ENCODE results near the gene MED9.

MED9 gene

DNA sequence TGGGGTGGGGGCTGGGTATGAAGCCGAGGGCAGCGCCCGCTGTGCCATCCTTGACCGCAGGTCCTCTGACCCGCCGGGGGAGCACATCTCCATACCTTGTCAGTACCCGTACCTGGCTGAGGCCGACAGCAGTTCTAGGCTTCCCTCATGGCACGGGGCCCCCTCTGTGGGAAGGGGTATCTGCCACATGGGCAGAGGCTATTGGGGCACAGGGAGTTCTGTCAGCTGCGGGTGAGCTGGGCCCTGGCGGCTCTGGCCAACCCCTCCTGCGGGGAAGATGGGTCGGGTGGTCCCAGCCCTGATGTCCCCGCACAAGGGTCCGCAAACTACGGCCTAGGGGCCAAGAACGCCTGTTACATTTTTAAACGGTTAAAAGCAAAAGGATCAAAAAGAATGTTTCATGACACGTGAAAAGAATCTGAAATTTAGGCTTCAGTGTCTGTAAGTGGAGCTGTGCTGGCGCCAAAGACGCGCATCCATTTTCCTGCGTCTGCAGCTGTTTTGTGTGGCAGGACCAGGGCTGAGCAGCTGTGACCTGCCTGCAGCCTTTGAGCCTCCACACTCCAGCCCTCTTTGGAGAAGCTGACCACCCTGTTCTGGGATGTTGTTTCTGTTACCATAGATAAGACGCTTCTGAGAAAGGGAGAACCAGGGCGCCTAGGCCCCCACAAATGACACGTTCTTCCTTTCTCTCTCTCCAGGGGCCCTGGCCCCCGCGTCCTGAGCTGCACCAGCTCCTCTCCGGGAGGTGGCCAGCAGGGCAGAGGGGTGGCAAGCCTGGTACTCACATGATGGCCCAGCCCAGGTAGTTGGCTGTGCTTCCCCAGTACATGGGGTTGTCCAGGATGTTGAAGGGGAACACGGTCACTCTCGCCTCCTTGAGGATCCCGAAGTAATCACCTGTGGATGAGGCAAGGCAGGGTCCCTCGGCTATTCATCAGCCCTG is 32.1 kb downstream of the MED9 start:
- no peak for TF ChIP-seq TEAD4 (IDR thresholded peaks at IDR 0.05)
- no peak for TF ChIP-seq EP300 (IDR thresholded peaks at IDR 0.05; ENCODE audit: borderline replicate concordance)
- TF ChIP-seq CREB1 (IDR thresholded peaks at IDR 0.05; ENCODE audit: low read depth): no peak
- TF ChIP-seq, protein P1, sequence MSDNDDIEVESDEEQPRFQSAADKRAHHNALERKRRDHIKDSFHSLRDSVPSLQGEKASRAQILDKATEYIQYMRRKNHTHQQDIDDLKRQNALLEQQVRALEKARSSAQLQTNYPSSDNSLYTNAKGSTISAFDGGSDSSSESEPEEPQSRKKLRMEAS (IDR thresholded peaks at IDR 0.05): no peak
- TF ChIP-seq ZBTB7A (IDR thresholded peaks at IDR 0.05; ENCODE audit: low read depth): no peak
- TF ChIP-seq, protein P2, sequence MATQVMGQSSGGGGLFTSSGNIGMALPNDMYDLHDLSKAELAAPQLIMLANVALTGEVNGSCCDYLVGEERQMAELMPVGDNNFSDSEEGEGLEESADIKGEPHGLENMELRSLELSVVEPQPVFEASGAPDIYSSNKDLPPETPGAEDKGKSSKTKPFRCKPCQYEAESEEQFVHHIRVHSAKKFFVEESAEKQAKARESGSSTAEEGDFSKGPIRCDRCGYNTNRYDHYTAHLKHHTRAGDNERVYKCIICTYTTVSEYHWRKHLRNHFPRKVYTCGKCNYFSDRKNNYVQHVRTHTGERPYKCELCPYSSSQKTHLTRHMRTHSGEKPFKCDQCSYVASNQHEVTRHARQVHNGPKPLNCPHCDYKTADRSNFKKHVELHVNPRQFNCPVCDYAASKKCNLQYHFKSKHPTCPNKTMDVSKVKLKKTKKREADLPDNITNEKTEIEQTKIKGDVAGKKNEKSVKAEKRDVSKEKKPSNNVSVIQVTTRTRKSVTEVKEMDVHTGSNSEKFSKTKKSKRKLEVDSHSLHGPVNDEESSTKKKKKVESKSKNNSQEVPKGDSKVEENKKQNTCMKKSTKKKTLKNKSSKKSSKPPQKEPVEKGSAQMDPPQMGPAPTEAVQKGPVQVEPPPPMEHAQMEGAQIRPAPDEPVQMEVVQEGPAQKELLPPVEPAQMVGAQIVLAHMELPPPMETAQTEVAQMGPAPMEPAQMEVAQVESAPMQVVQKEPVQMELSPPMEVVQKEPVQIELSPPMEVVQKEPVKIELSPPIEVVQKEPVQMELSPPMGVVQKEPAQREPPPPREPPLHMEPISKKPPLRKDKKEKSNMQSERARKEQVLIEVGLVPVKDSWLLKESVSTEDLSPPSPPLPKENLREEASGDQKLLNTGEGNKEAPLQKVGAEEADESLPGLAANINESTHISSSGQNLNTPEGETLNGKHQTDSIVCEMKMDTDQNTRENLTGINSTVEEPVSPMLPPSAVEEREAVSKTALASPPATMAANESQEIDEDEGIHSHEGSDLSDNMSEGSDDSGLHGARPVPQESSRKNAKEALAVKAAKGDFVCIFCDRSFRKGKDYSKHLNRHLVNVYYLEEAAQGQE (IDR thresholded peaks at IDR 0.05; ENCODE audit: low read depth): no peak
- no peak for TF ChIP-seq FOXM1 (IDR thresholded peaks at IDR 0.05; ENCODE audit: borderline replicate concordance, low read depth)
- TF ChIP-seq, protein P3, sequence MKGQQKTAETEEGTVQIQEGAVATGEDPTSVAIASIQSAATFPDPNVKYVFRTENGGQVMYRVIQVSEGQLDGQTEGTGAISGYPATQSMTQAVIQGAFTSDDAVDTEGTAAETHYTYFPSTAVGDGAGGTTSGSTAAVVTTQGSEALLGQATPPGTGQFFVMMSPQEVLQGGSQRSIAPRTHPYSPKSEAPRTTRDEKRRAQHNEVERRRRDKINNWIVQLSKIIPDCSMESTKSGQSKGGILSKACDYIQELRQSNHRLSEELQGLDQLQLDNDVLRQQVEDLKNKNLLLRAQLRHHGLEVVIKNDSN (IDR thresholded peaks at IDR 0.05): no peak
- TF ChIP-seq CEBPB (IDR thresholded peaks at IDR 0.05): no peak
- TF ChIP-seq EGR1 (IDR thresholded peaks at IDR 0.05): no peak
- no peak for TF ChIP-seq NFIC (IDR thresholded peaks at IDR 0.05)
- TF ChIP-seq TCF12 (IDR thresholded peaks at IDR 0.05; ENCODE audit: low read depth): no peak
- no peak for TF ChIP-seq TAF1 (IDR thresholded peaks at IDR 0.05; ENCODE audit: low read depth)
- TF ChIP-seq YY1 (IDR thresholded peaks at IDR 0.05; ENCODE audit: low read depth): no peak

DNA sequence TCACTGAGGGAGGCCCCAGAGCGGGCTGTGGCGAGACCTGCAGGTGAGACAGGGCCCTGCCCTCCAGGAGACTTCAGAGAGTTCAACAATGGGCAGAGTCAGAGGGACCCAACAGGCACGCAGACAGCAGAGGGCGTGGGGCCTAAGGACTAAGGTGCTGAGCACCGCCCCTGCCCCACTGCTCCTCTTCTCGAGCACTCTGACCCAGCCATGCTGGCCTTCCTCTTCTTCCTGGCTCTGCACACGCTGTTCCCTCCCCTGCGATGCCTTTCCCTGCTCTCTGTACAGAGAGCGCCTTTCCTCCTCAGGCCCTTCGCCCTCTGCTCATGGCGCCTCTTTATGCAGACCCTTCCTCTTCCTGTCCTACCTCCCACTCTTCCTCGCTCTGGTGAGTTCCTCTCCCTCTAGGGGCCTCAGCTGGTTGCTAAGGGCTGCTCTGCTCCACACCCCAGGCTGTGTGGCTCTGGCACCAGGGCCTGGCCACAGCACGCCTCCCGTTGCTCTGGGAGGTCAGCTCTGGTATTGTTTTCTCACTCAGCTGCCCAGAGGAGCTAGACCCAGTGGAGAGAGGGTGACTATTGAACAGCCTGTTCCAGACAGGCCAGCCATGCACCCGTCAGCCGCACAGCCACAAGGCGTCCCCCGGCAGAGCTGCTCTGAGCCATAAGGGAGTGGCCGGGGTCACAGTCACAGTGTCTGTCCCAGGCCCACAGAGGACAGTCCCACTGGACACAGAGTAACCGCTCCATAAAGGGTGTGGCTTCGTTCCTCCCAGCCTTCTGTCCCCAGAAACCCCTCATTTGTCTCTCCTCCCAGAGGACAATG is 33.0 kb downstream of the MED9 start:
- TF ChIP-seq NFIC (IDR thresholded peaks at IDR 0.05) (no peak), RAD21 (IDR thresholded peaks at IDR 0.05; ENCODE audit: low read depth) (no peak), EGR1 (IDR thresholded peaks at IDR 0.05) (no peak), ZBTB7A (IDR thresholded peaks at IDR 0.05; ENCODE audit: low read depth) (no peak), TCF12 (IDR thresholded peaks at IDR 0.05; ENCODE audit: low read depth) (no peak), CEBPB (IDR thresholded peaks at IDR 0.05) (no peak), TAF1 (IDR thresholded peaks at IDR 0.05; ENCODE audit: low read depth) (no peak), CREB1 (IDR thresholded peaks at IDR 0.05; ENCODE audit: low read depth) (no peak), YY1 (IDR thresholded peaks at IDR 0.05; ENCODE audit: low read depth) (no peak), FOXM1 (IDR thresholded peaks at IDR 0.05; ENCODE audit: borderline replicate concordance, low read depth) (no peak)
- TF ChIP-seq, protein P1 (IDR thresholded peaks at IDR 0.05): no peak
- TF ChIP-seq, protein P3 (IDR thresholded peaks at IDR 0.05): no peak

DNA sequence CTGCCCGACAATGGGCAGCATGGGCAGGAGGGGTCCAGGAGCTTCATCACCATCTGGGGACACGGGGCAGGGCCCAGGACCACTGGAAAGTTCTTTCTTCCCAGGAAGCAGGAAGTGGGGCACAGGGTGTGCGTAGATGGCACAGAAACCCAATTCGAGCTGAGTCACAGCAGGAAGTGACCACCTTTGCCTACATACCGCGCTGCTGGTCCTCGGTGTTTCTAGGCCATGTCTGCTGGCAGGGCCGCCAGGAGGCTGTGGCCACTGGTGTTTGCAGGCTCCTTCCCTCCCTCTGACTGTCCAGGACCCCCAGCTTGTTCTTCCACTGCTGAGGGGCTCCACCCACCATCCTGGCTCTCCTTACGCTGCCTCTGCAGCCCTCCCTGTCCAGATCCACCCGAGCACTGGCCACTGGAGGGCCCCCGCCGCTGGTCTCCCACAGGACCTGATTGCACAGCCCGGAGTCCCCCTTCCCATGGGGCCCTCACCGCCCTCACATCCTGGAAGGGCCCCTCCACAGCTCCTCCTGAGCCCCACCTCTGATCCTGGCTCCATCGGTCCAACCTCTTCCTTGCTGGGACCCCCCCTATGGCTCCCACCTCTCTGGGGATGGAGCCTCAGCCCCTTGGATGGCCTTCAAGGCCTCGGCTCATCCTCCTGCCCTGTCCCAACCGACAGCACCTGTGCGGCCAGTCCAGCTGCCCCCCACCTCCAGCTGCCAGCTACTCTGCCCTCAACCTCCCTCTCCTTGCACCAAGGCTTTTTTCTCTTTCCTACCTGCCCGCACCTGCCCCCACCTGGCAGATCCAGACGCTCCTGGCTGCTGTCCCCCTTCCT is 33.9 kb downstream of the MED9 start:
- no peak for TF ChIP-seq RAD21 (IDR thresholded peaks at IDR 0.05; ENCODE audit: low read depth)
- TF ChIP-seq, protein P2 (IDR thresholded peaks at IDR 0.05; ENCODE audit: low read depth): no peak

DNA sequence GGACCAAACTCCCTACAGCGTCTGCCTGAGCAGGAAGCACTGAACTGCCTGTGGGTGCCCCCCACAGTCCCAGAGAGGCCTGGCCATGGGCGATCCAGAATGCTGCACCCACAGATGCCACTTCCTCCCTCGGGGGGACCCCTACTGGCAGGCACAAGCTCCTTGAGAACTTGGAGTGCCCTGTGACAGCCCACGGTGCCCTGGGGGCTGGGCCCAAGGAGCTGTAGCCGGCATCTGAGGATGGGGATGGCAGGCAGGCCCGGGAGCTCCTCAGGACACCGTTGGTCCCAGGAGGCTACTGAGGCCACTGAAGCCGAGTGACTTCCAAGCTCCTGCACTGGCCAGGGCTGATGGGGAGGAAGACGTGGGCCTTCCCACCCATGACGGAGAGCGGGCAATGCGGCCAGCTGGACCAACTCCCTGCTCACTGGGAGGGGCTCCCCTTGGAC is 34.5 kb downstream of the MED9 start:
- TF ChIP-seq EP300 (IDR thresholded peaks at IDR 0.05; ENCODE audit: borderline replicate concordance) (no peak), EGR1 (IDR thresholded peaks at IDR 0.05) (no peak)
